Vagina (tissue), 2 donors: ENCODE results near the gene MPHOSPH9.

Experiments
- CTCF ChIP-seq, 3 experiments: fragments of 450-650 bp in 2 of 3; fragments of 200-600 bp in 1 of 3; sonication (generic) in 1 of 3; IDR thresholded peaks; one replicate each; pipeline ENCODE4 v1.5.1; 2017 to 2019; ENCODE audit warnings: antibody characterized with exemption in 3 of 3, mild to moderate bottlenecking in 2 of 3, moderate library complexity in 2 of 3
- POLR2A ChIP-seq, 2 donors: fragments of 450-650 bp; IDR thresholded peaks; one replicate each; pipeline ENCODE4 v1.6.1; 2017; ENCODE audit warnings: antibody characterized with exemption in 2 of 2, mild to moderate bottlenecking in 2 of 2, moderate library complexity in 2 of 2

DNA sequence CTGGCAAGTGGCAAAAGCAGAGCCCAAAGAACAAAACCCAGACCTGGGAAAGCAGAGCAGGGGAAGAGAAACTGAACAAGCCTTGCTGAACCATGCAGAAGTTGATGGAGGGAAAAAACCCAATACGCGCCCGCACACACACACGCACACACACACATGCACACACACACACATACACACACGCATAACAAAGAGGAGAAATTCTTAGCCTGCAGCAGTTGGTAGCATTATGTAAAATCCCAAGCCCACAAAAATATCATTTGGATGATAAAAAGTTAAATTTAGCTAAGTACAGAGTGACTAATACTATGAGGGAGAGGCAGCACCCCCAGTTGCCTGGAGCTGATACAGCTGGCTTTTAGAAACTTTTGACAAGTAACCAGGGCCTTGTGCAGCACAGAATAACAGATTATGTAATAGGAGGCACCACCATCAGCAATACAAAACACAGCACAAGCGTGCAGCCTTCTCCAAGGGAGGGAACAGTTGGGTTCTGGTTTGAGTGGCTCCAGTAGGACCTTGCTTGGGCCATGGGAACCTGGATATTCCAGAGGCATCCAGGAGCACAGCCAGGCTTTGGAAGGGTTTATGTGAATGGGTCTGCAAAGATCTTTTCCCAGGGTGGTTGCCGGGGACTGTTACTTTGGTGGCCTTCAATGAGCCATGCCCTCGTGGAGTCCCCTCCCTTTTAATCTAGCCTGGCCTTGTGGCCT is 117.4 kb downstream of the MPHOSPH9 start:
- TF ChIP-seq CTCF (IDR thresholded peaks at IDR 0.05) (no peak), POLR2A (IDR thresholded peaks at IDR 0.05) (no peak)
